Measurements from ENCODE around the gene IRF2BP2. TPM values are rescaled to one million over a fixed set of nuclear protein-coding genes. Genes with fewer than 3 reads are reported as not detected.

The IRF2BP2 gene
- total and polyA plus RNA-seq, 10 of the 15 experiments (the other 5 are each of a cell fraction or from before 2014, with no cell fraction given): 7.5 to 114 (median 52.3) TPM

DNA sequence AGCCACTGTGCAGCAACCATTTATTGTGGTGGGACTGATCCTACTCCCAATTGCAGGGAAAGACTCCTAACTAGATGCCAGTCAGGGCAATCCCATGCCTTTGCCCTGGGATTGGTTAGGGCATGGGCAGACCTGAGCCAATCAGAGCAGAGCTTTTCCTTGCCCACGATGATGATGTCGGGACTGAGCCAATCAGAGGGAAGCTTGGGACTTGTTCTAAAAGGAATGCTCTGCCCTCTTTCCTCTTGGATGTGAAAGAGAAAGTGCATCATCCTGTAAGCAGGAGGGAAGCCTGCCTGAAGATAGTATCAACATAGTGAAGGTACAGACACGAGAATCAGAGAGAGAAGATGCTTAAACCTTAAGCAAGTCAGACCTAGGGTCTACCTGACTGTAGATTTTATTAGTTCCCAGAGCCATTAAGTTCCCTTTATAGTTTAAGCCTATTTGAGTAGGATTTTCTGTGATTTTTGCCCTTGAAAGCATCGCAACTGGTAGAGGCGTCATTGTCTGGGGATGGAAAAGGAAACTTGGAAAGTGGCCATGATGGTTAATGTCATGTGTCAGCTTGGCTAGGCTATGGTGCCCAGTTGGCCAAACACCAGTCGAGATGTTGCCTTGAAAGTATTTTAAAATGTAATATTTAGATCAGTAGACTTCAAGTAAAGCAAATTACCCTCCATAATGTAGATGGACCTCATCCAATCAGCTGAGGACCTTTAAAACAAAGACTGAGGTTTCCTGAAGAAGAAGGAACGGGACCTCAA is 19.9 kb downstream of the IRF2BP2 start:
- WGBS (ENCODE audit: insufficient coverage, insufficient replicate concordance, low lambda C conversion rate, missing lambda C conversion rate): 63% methylated on average over 7 of the region's 7 CpGs
- Histone ChIP-seq H3K9me3 (replicated peaks; ENCODE audit: control insufficient read depth, insufficient read depth, low read length) (no peaks in the 10 kb centered on the region), H3K36me3 (ENCODE audit: control insufficient read depth in 2 of 2, insufficient read depth in 2 of 2, low read length in 1 of 2) (no peaks in the 10 kb centered on the region; a peak in 1 of 4 replicates), H2AFZ (ENCODE audit: control insufficient read depth, low read depth, low read length) (no peak overlapping the region), H3K79me2 (ENCODE audit: control insufficient read depth, insufficient read depth, low read length) (no peaks in the 10 kb centered on the region), H3K4me2 (ENCODE audit: control insufficient read depth, insufficient read depth) (no peak overlapping the region), H4K20me1 (ENCODE audit: control insufficient read depth, insufficient read depth) (no peaks in the 10 kb centered on the region), H3K27me3 (replicated peaks in 1 of 2; ENCODE audit: control insufficient read depth in 2 of 2, insufficient read depth in 2 of 2, low read length in 1 of 2) (no peaks in the 10 kb centered on the region; a peak in 1 of 4 replicates), H3K9ac (ENCODE audit: control insufficient read depth, insufficient read depth, low read length) (no peak overlapping the region), H3K4me3 (no peak overlapping the region), H3K4me1 (ENCODE audit: control insufficient read depth, insufficient read depth, low read length) (no peaks in the 10 kb centered on the region), H3K27ac (ENCODE audit: control insufficient read depth, insufficient read depth) (no peak overlapping the region)
- intact Hi-C loops (cut with micrococcal nuclease; ENCODE audit: unreplicated experiment) (no loop called here), in situ Hi-C loops (cut with MboI) (no loop called here)
- TF ChIP-seq SREBF2 (IDR thresholded peaks at IDR 0.05; ENCODE audit: low read length): no peak
- TF ChIP-seq MXI1 (IDR thresholded peaks at IDR 0.05; ENCODE audit: low read depth, low read length): no peak
- no peak for TF ChIP-seq HCFC1 (IDR thresholded peaks at IDR 0.05; ENCODE audit: low read length)
- TF ChIP-seq FOXM1 (IDR thresholded peaks at IDR 0.05; ENCODE audit: low read depth, low read length): no peak
- TF ChIP-seq ZZZ3 (IDR thresholded peaks at IDR 0.05; ENCODE audit: control insufficient read depth, insufficient read length, low read depth): no peak
- TF ChIP-seq BHLHE40 (IDR thresholded peaks at IDR 0.05; ENCODE audit: borderline replicate concordance in 1 of 2, low read depth in 2 of 2, low read length in 1 of 2): no peak
- TF ChIP-seq ZNF274 (IDR thresholded peaks at IDR 0.05; ENCODE audit: insufficient read depth, insufficient read length): no peak
- TF ChIP-seq, protein P1, sequence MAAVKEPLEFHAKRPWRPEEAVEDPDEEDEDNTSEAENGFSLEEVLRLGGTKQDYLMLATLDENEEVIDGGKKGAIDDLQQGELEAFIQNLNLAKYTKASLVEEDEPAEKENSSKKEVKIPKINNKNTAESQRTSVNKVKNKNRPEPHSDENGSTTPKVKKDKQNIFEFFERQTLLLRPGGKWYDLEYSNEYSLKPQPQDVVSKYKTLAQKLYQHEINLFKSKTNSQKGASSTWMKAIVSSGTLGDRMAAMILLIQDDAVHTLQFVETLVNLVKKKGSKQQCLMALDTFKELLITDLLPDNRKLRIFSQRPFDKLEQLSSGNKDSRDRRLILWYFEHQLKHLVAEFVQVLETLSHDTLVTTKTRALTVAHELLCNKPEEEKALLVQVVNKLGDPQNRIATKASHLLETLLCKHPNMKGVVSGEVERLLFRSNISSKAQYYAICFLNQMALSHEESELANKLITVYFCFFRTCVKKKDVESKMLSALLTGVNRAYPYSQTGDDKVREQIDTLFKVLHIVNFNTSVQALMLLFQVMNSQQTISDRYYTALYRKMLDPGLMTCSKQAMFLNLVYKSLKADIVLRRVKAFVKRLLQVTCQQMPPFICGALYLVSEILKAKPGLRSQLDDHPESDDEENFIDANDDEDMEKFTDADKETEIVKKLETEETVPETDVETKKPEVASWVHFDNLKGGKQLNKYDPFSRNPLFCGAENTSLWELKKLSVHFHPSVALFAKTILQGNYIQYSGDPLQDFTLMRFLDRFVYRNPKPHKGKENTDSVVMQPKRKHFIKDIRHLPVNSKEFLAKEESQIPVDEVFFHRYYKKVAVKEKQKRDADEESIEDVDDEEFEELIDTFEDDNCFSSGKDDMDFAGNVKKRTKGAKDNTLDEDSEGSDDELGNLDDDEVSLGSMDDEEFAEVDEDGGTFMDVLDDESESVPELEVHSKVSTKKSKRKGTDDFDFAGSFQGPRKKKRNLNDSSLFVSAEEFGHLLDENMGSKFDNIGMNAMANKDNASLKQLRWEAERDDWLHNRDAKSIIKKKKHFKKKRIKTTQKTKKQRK (IDR thresholded peaks at IDR 0.05; ENCODE audit: low read depth, low read length): no peak
- TF ChIP-seq CBX3 (IDR thresholded peaks at IDR 0.05; ENCODE audit: borderline replicate concordance, low read depth): no peak
- no peak for TF ChIP-seq SUPT20H (IDR thresholded peaks at IDR 0.05; ENCODE audit: borderline replicate concordance, control insufficient read depth, low read depth, low read length)
- no peak for TF ChIP-seq ZNF384 (IDR thresholded peaks at IDR 0.05; ENCODE audit: borderline replicate concordance, low read depth, low read length)
- no peak for TF ChIP-seq FOS (IDR thresholded peaks at IDR 0.05; ENCODE audit: borderline replicate concordance, extremely low read depth, insufficient read length)
- TF ChIP-seq GABPA (IDR thresholded peaks at IDR 0.05; ENCODE audit: low read depth): no peak
- TF ChIP-seq SRF (IDR thresholded peaks at IDR 0.05; ENCODE audit: low read depth in 2 of 2, low read length in 2 of 2): no peak
- TF ChIP-seq ZNF207 (IDR thresholded peaks at IDR 0.05; ENCODE audit: borderline replicate concordance): no peak
- ChIA-PET SMC1A (ENCODE audit: uncharacterized antibody, unreplicated experiment) (interaction anchor here (1.5 kb wide), 1 partner anchor 89 kb away, joined by 4 read pairs; no protein-coding TSS in a partner anchor), CTCF (no interaction called here), POLR2A (no interaction called here), RAD21 (ENCODE audit: unreplicated experiment) (no interaction called here)
- BruUV-seq (replicated peaks): no TSS peak
- no peak for ATAC-seq
- no peak for FAIRE-seq
- no peak for DNase-seq (ENCODE audit: low read depth, low spot score)
